Keratinocyte (primary cell): ENCODE measurements around the gene ALAS2. TPM values are rescaled to one million over a fixed set of nuclear protein-coding genes. Genes with fewer than 3 reads are reported as not detected.

Experiments used
- DNase-seq: peaks from one replicate; pipeline ENCODE4 v3.0.0-alpha.2; 2011; ENCODE audit warnings: low read depth, missing footprints, low spot score
- FAIRE-seq: peaks from 2 replicates; lab custom pipeline; 2011; peaks lifted over from hg19 to GRCh38; lab: Jason Lieb, UNC
- H2AFZ ChIP-seq: 2 replicates; pipeline ENCODE4 v1.6.0; 2012; ENCODE audit warnings: low read length, control low read depth, inconsistent platforms; ENCODE audit not compliant: control insufficient read depth
- H3K27ac ChIP-seq: 2 replicates; pipeline ENCODE4 v1.5.1; 2011; ENCODE audit warnings: low read length; ENCODE audit not compliant: control insufficient read depth, insufficient read depth
- H3K27me3 ChIP-seq: 3 replicates; pipeline ENCODE4 v1.6.0; 2011; ENCODE audit warnings: low read length; ENCODE audit not compliant: control insufficient read depth, insufficient read depth; ENCODE audit errors: extremely low read depth
- H3K36me3 ChIP-seq, 2 experiments: 2 replicates in 1 of 2; 3 replicates in 1 of 2; pipeline ENCODE4 v1.5.1; 2011; ENCODE audit warnings: low read length in 2 of 2, mild to moderate bottlenecking in 1 of 2; ENCODE audit not compliant: control insufficient read depth in 2 of 2, insufficient read depth in 2 of 2; ENCODE audit errors: extremely low read depth in 1 of 2
- H3K4me1 ChIP-seq: 3 replicates; pipeline ENCODE4 v1.5.1; 2011; ENCODE audit warnings: low read length; ENCODE audit not compliant: control insufficient read depth, insufficient read depth; ENCODE audit errors: extremely low read depth
- H3K4me2 ChIP-seq: 3 replicates; pipeline ENCODE4 v1.6.0; 2011; ENCODE audit warnings: low read depth, low read length; ENCODE audit not compliant: control insufficient read depth, insufficient read depth; ENCODE audit errors: extremely low read depth
- H3K4me3 ChIP-seq, 3 experiments: fragments of 200-600 bp in 1 of 3; sonication (generic) in 1 of 3; 2 replicates in 2 of 3; 3 replicates in 1 of 3; pipeline ENCODE4 v1.5.1; 2011 to 2016; ENCODE audit warnings: low read length in 3 of 3, mild to moderate bottlenecking in 3 of 3, control low read depth in 2 of 3, inconsistent platforms in 1 of 3, low read depth in 1 of 3, mixed read lengths in 1 of 3, mixed run types in 1 of 3, moderate library complexity in 1 of 3; ENCODE audit not compliant: control insufficient read depth in 2 of 3, insufficient read depth in 2 of 3; ENCODE audit errors: extremely low read depth in 1 of 3
- H3K79me2 ChIP-seq: 2 replicates; pipeline ENCODE4 v1.6.0; 2012; ENCODE audit warnings: low read length; ENCODE audit not compliant: control insufficient read depth, insufficient read depth
- H3K9ac ChIP-seq: 3 replicates; pipeline ENCODE4 v1.6.0; 2011; ENCODE audit warnings: low read length; ENCODE audit not compliant: control insufficient read depth, insufficient read depth; ENCODE audit errors: extremely low read depth
- H3K9me1 ChIP-seq: 3 replicates; pipeline ENCODE4 v1.6.0; 2011; ENCODE audit warnings: low read length; ENCODE audit not compliant: control insufficient read depth, insufficient read depth; ENCODE audit errors: extremely low read depth
- H3K9me3 ChIP-seq: 2 replicates; pipeline ENCODE4 v1.5.1; 2012; ENCODE audit warnings: low read depth, low read length; ENCODE audit not compliant: control insufficient read depth
- H4K20me1 ChIP-seq: 3 replicates; pipeline ENCODE4 v1.6.0; 2011; ENCODE audit warnings: low read length; ENCODE audit not compliant: control insufficient read depth, insufficient read depth; ENCODE audit errors: extremely low read depth
- CTCF ChIP-seq, 3 experiments: IDR thresholded peaks in 1 of 3; conservative IDR thresholded peaks in 1 of 3; optimal IDR thresholded peaks in 1 of 3; 2 replicates in 2 of 3; 3 replicates in 1 of 3; pipeline versions ENCODE3 to v1.5.1; 2011; ENCODE audit warnings: low read length in 3 of 3, mild to moderate bottlenecking in 3 of 3, moderate library complexity in 2 of 3, control low read depth in 1 of 3, inconsistent platforms in 1 of 3; ENCODE audit not compliant: insufficient read depth in 2 of 3; ENCODE audit errors: extremely low read depth in 1 of 3
- EZH2 ChIP-seq: IDR thresholded peaks from one replicate; pipeline ENCODE4 v1.6.1; 2012; ENCODE audit warnings: inconsistent platforms, mild to moderate bottlenecking, low read length, moderate library complexity
- dilution Hi-C: fragments of 300-500 bp; cut with MboI; formaldehyde crosslinking; loops from one replicate; pipeline ENCODE4 v1.7.0; 2020; ENCODE audit warnings: low sequenced_read_pairs; ENCODE audit not compliant: extremely low pct_ligation_motif_present
- polyA plus RNA-seq, 5 experiments: library from polyadenylated mRNA; depleted of rRNA in 3 of 5; stranded (reverse) in 3 of 5; stranded (forward) in 1 of 5; unstranded in 1 of 5; fragments of >200 nt; gene quantifications; 1 replicate in 1 of 5; 2 replicates in 3 of 5; 3 replicates in 1 of 5; pipeline versions ENCODE4 v1.2.1 to v1.2.3, GENCODE V29; 2011 to 2012; ENCODE audit warnings: missing spikeins in 2 of 5, low read depth in 1 of 5, low replicate concordance in 1 of 5

The ALAS2 gene
- polyA plus RNA-seq, 1 donor (not counting 4 experiments of a cell fraction or from before 2014, with no cell fraction given) = not detected

GRCh38 chrX:55026143-55026542 is 4.6 kb downstream of the ALAS2 start:
- Histone ChIP-seq H3K79me2 (no peaks in the 10 kb centered on the region), H3K4me2 (no peak overlapping the region), H3K9me1 (no peaks in the 10 kb centered on the region), H3K27ac (no peak overlapping the region), H3K4me3 (no peak overlapping the region), H4K20me1 (no peaks in the 10 kb centered on the region), H3K36me3 (no peaks in the 10 kb centered on the region), H2AFZ (no peak overlapping the region), H3K4me1 (no peaks in the 10 kb centered on the region), H3K27me3 (no peaks in the 10 kb centered on the region), H3K9me3 (no peaks in the 10 kb centered on the region), H3K9ac (no peak overlapping the region)
- dilution Hi-C loops = no loop called here
- TF ChIP-seq CTCF (optimal IDR thresholded peaks at IDR 0.05 in 1 of 3, IDR thresholded peaks at IDR 0.05 in 1 of 3, conservative IDR thresholded peaks at IDR 0.05 in 1 of 3; ENCODE audit: extremely low read depth in 1 of 3, insufficient read depth in 2 of 3, low read length in 3 of 3) (no peak), EZH2 (no peak)
- FAIRE-seq (no peak), DNase-seq (no peak)

GRCh38 chrX:55014897-55015299 is 15.9 kb downstream of the ALAS2 start:
- Histone ChIP-seq H3K9ac (no peak overlapping the region), H3K27me3 (no peaks in the 10 kb centered on the region), H3K4me1 (no peaks in the 10 kb centered on the region), H3K9me1 (no peaks in the 10 kb centered on the region), H2AFZ (no peak overlapping the region), H3K4me3 (no peak overlapping the region), H4K20me1 (no peaks in the 10 kb centered on the region), H3K4me2 (no peak overlapping the region), H3K36me3 (no peaks in the 10 kb centered on the region), H3K9me3 (no peaks in the 10 kb centered on the region), H3K27ac (no peak overlapping the region), H3K79me2 (no peaks in the 10 kb centered on the region)
- dilution Hi-C loops = no loop called here
- FAIRE-seq (no peak), DNase-seq (no peak)
- TF ChIP-seq CTCF (optimal IDR thresholded peaks at IDR 0.05 in 1 of 3, IDR thresholded peaks at IDR 0.05 in 1 of 3, conservative IDR thresholded peaks at IDR 0.05 in 1 of 3; ENCODE audit: extremely low read depth in 1 of 3, insufficient read depth in 2 of 3, low read length in 3 of 3) (no peak), EZH2 (no peak)
